Subcutaneous adipose tissue (tissue), 4 donors: ENCODE measurements around the gene DOHH. TPM values are rescaled to one million over a fixed set of nuclear protein-coding genes. Genes with fewer than 3 reads are reported as not detected.

Experiments used
- total RNA-seq, 4 donors: library from RNA; depleted of rRNA; stranded (reverse); fragments of >200 nt; gene quantifications; one replicate each; pipeline ENCODE4 v1.1.0, GENCODE V29; 2016
- TF ChIP-seq, protein P1 (sequence below): fragments of 450-650 bp; IDR thresholded peaks from one replicate; pipeline ENCODE4 v1.5.1; 2016; ENCODE audit warnings: low read depth, mild to moderate bottlenecking, control low read depth, antibody characterized with exemption, moderate library complexity

Gene DOHH
- total RNA-seq, 4 donors from 2014 or later, result 4.9 to 11.9 (median 8.9) TPM

GRCh38 chr19:3463714-3464586 is 36.5 kb downstream of the DOHH start:
- TF ChIP-seq, protein P1, sequence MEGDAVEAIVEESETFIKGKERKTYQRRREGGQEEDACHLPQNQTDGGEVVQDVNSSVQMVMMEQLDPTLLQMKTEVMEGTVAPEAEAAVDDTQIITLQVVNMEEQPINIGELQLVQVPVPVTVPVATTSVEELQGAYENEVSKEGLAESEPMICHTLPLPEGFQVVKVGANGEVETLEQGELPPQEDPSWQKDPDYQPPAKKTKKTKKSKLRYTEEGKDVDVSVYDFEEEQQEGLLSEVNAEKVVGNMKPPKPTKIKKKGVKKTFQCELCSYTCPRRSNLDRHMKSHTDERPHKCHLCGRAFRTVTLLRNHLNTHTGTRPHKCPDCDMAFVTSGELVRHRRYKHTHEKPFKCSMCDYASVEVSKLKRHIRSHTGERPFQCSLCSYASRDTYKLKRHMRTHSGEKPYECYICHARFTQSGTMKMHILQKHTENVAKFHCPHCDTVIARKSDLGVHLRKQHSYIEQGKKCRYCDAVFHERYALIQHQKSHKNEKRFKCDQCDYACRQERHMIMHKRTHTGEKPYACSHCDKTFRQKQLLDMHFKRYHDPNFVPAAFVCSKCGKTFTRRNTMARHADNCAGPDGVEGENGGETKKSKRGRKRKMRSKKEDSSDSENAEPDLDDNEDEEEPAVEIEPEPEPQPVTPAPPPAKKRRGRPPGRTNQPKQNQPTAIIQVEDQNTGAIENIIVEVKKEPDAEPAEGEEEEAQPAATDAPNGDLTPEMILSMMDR, result no peak

DNA sequence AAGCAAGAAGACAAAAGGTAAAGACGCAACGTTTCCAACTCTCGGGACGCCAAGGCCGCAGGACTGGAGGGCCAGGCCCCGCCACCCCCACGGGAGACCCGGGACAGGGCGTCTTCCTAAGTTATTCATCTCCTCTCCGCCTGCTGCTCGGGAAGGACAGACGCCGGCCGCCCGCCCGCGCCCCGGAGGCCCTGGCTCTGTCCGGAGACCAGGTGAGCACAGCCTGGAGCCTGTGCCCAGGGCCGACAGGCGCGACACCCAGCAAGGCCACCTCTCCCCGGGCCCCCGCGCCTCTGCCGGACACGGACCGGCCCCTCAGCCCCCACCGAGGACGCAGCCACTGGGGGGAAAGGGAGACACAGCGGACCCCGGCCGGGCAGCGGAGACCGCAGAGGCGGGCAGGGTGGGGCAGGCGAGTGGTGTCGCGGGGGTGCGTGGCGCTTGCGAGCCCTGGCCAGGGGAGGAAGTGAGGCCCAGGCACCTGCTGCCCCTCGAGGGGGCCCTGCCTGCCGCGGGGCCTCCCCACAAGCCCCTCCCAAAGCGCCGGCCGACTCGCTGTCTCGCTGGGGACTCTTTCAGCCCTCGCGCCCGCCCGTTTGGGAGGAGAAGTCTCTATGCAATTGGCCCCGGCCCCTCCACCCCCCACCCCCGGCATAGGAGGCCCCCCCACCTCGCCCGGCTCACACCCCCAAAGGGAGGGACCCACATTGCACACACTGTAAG is 37.3 kb downstream of the DOHH start:
- TF ChIP-seq, protein P1, result no peak

DNA sequence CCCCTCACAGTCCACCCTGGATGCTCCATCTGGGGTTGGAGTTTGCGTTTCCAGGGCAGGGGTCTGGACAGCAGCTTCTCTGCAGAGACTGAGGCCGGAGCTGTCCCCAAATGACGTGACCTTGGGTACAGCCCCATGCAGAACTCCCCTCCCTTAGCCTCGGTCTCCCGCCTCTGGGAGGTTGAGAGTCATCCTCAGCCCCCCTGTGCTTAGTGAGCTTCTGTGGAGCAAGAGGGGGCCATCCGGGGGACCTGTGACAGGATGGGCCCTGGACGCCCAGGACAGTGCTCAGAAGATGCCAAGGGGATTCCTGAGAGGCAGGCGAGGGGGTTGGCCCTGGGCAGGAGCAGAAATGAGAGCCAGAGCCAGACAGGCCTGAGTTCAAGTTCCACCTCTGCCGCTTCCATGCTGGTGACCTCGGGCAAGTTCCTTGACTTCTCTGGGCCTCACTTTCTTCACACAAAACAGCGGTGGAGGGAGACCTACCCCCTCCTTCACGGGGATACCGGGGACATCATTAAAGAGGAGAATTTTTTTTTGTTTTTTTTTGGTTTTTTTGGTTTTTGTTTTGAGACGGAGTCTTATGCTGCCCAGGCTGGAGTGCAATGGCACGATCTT is 40.4 kb downstream of the DOHH start:
- TF ChIP-seq, protein P1, result no peak

GRCh38 chr19:3459089-3459881 is 41.2 kb downstream of the DOHH start:
- TF ChIP-seq, protein P1, result no peak

DNA sequence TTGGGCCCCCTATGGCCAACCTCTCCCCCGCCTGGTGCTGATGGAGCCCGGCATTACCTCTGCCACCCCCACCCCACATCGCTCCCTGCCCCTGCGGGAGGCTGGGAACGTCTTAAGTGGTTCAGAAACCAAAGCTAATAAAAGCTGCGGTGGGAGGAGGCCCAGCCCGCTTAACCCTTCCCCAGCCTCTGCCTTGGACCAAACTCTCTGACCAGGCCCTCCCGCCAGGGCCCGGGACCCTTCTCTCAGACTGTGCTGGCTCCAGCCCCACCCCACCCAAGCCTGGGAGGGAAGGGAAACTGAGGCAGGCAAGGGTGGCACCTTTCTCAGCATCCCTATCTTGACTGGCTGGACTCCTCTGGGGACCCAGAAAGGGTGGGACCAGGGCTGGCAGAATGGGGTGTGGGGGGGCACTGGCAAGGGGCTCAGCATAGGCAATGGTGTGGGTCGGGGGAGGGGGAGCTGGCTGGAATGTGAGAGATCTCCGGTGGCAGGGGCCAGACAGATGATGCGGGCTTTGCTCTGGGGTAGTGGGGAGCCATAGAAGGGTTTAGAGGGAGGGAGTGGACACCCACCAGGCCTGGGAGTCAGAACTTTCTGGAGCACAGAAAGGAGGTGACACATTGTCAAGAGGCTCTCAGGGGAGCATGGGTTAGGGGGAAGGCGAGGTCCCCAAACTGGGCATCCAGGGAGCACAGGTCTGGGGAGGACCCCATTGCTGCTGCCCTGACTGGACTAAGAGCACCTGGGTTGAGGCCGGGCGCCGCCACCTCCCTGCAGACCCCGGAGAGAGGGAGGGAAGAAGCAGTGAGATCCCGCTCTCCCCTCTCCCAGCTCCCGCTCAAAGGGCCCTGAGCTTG is 42.0 kb downstream of the DOHH start:
- TF ChIP-seq, protein P1, result no peak

DNA sequence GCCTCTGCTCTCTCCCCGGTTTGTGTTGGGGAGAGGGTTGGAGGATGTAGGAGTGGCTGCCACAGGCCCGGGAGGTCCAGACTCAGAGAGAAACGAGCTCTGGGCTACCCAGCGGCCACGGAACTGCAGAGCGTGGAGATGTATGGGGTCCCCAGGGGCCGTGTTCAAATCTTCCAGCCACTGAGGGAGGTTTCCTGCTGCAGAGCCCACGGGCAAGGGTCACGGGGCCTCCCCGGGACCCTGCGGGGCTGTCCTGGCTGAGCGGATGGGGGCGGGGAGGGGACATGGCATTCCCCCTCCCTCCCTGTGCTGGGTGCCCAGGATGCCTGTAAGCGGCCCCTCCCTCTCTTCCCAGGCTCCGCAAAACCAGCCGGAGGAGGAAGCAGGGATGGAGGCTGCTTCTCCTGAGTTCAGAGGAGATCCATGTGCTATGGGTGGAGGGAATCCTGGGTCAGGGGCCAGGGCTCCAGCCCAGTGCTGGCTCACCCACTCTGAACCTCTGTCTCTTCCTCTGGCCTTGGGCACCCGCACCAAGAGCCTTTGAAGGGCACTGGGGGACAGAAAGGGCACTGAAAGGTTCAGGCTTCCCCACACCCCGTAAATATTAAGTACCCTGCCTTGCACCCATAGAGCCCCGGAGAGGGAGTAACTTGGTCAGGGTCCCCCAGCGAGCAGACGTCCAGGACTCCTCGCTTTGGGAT is 42.8 kb downstream of the DOHH start:
- TF ChIP-seq, protein P1, result no peak
